Stomach (tissue), 9 donors: ENCODE results near the gene CFAP69. TPM values are rescaled to one million over a fixed set of nuclear protein-coding genes. Genes with fewer than 3 reads are reported as not detected.

Experiments used
- DNase-seq, 2 donors: peaks; one replicate each; pipeline versions ENCODE4 v3.0.0 to v3.0.0-alpha.2; 2013 to 2019
- H3K27ac ChIP-seq, 5 donors: fragments of 200-600 bp in 4 of 5; sonication (generic) in 4 of 5; one replicate each; pipeline ENCODE4 v1.5.1; 2013 to 2019; ENCODE audit warnings: mild to moderate bottlenecking in 1 of 5, moderate library complexity in 1 of 5
- H3K27me3 ChIP-seq, 3 donors: fragments of 200-600 bp; sonication (generic); one replicate each; pipeline ENCODE4 v1.5.1; 2017 to 2019; ENCODE audit warnings: mixed run types in 1 of 3
- H3K36me3 ChIP-seq, 4 donors: fragments of 200-600 bp; sonication (generic); 1 replicate in 3 of 4; 2 replicates in 1 of 4; pipeline ENCODE4 v1.5.1; 2016 to 2019
- H3K4me1 ChIP-seq, 4 donors: fragments of 200-600 bp; sonication (generic); one replicate each; pipeline ENCODE4 v1.5.1; 2016 to 2019
- H3K4me3 ChIP-seq, 4 donors: fragments of 200-600 bp; sonication (generic) in 3 of 4; one replicate each; pipeline ENCODE4 v1.5.1; 2016 to 2019; ENCODE audit warnings: mild to moderate bottlenecking in 1 of 4
- H3K9me3 ChIP-seq, 4 donors: fragments of 200-600 bp; sonication (generic); one replicate each; pipeline ENCODE4 v1.5.1; 2016 to 2019
- CTCF ChIP-seq, 7 experiments: fragments of 450-650 bp in 4 of 7; fragments of 200-600 bp in 3 of 7; sonication (generic) in 3 of 7; IDR thresholded peaks; one replicate each; pipeline ENCODE4 v1.5.1; 2016 to 2019; ENCODE audit warnings: antibody characterized with exemption in 7 of 7, control low read depth in 2 of 7, mild to moderate bottlenecking in 1 of 7
- EP300 ChIP-seq: sonication (generic); formaldehyde crosslinking; IDR thresholded peaks from one replicate; pipeline ENCODE4 v1.6.1; 2017; ENCODE audit warnings: antibody characterized with exemption
- POLR2A ChIP-seq, 4 donors: fragments of 450-650 bp; IDR thresholded peaks; one replicate each; pipeline ENCODE4 v1.6.1; 2016; ENCODE audit warnings: antibody characterized with exemption in 4 of 4, control low read depth in 2 of 4, mild to moderate bottlenecking in 1 of 4, moderate library complexity in 1 of 4
- POLR2AphosphoS5 ChIP-seq, 3 donors: sonication (generic); formaldehyde crosslinking; IDR thresholded peaks; one replicate each; pipeline ENCODE4 v1.6.1; 2016; ENCODE audit warnings: antibody characterized with exemption in 3 of 3
- WGBS, 5 donors: extraction: QIAGEN DNeasy Blood & Tissue Kit in 3 of 5; methylation state at CpG; one replicate each; pipeline versions ENCODE4 v1.1.5 to v1.1.7; 2013 to 2018; 5-methylcytosine and 5-hydroxymethylcytosine counted together
- intact Hi-C: fragments of 100-400 bp; cut with DNase I; formaldehyde crosslinking; loops from one replicate; pipeline ENCODE4 v1.15.1; 2023; ENCODE audit warnings: low total_unique reads
- polyA plus RNA-seq, 3 donors: library from polyadenylated mRNA; stranded (reverse); fragments of 200-250 nt; gene quantifications; one replicate each; pipeline ENCODE4 v1.2.3, GENCODE V29; 2013
- total RNA-seq, 5 donors: library from RNA; depleted of rRNA; stranded (reverse); fragments of >200 nt; gene quantifications; one replicate each; pipeline versions ENCODE4 v1.1.0 to v1.2.3, GENCODE V29; 2014 to 2016
- donor health status: healthy with polysubstance abuse.
- donor health status: Bipolar disorder and iron deficiency.
- donor health status: healthy.

CFAP69 gene
- total and polyA plus RNA-seq, 8 donors = 0.87 to 22.0 (median 5.5) TPM

GRCh38 chr7:90233569-90233968 is 11.4 kb upstream of the CFAP69 start:
- Histone ChIP-seq H3K36me3 (no peaks in the 10 kb centered on the region), H3K27me3 (no peaks in the 10 kb centered on the region), H3K4me3 (no peak overlapping the region), H3K27ac (no peak overlapping the region), H3K9me3 (no peaks in the 10 kb centered on the region), H3K4me1 (peaks cover 0 to 24% (median 11%) of the 10 kb centered on the region in 4 donors)
- 89 to 95% (median 92%) methylated on average over 6 of the region's 6 CpGs for WGBS, 5 donors
- TF ChIP-seq POLR2AphosphoS5 (IDR thresholded peaks at IDR 0.05) = no peak
- no peak for TF ChIP-seq CTCF (IDR thresholded peaks at IDR 0.05)
- TF ChIP-seq POLR2A (IDR thresholded peaks at IDR 0.05) = no peak
- no peak for TF ChIP-seq EP300
- intact Hi-C loops = no loop called here
- no peak for DNase-seq

- Histone ChIP-seq H3K36me3 (no peaks in the 10 kb centered on the region), H3K27me3 (no peaks in the 10 kb centered on the region), H3K4me1 (peaks cover 0 to 15% (median 8%) of the 10 kb centered on the region in 4 donors), H3K4me3 (no peak overlapping the region), H3K27ac (no peak overlapping the region), H3K9me3 (no peaks in the 10 kb centered on the region)
- TF ChIP-seq CTCF (IDR thresholded peaks at IDR 0.05) (no peak), EP300 (no peak), POLR2AphosphoS5 (IDR thresholded peaks at IDR 0.05) (no peak), POLR2A (IDR thresholded peaks at IDR 0.05) (no peak)
- WGBS, 5 donors = 88 to 97% (median 93%) methylated on average over 1 of the region's 1 CpG
- DNase-seq = no peak
- intact Hi-C loops = no loop called here
Measured at GRCh38 chr7:90236721-90237289, 8.2 kb upstream of the CFAP69 start.

- H3K9me3 ChIP-seq = no peaks in the 10 kb centered on the region
- H3K4me3 ChIP-seq = no peak overlapping the region
- no peaks in the 10 kb centered on the region for H3K36me3 ChIP-seq
- TF ChIP-seq POLR2AphosphoS5 (IDR thresholded peaks at IDR 0.05) (no peak), EP300 (no peak), POLR2A (IDR thresholded peaks at IDR 0.05) (no peak), CTCF (IDR thresholded peaks at IDR 0.05) (no peak)
- no peak for DNase-seq
- 95 to 100% (median 97%) methylated on average over 2 of the region's 2 CpGs for WGBS, 5 donors
- no peaks in the 10 kb centered on the region for H3K27me3 ChIP-seq
- peaks cover 0 to 7% (median 1%) of the 10 kb centered on the region in 4 donors for H3K4me1 ChIP-seq
- no peak overlapping the region for H3K27ac ChIP-seq
- intact Hi-C loops = no loop called here
Measured at GRCh38 chr7:90238022-90238421, 7.0 kb upstream of the CFAP69 start.

- Histone ChIP-seq H3K4me3 (no peak overlapping the region), H3K9me3 (no peaks in the 10 kb centered on the region), H3K27me3 (no peaks in the 10 kb centered on the region), H3K27ac (no peak overlapping the region), H3K36me3 (no peaks in the 10 kb centered on the region), H3K4me1 (peaks cover 0 to 7% (median 0%) of the 10 kb centered on the region in 4 donors)
- DNase-seq = no peak
- 77 to 95% (median 86%) methylated on average over 1 of the region's 1 CpG for WGBS, 5 donors
- no peak for TF ChIP-seq POLR2AphosphoS5 (IDR thresholded peaks at IDR 0.05)
- no peak for TF ChIP-seq POLR2A (IDR thresholded peaks at IDR 0.05)
- no peak for TF ChIP-seq EP300
- intact Hi-C loops = no loop called here
Measured at GRCh38 chr7:90238583-90238982, 6.4 kb upstream of the CFAP69 start.

- Histone ChIP-seq H3K9me3 (no peaks in the 10 kb centered on the region), H3K27ac (no peak overlapping the region), H3K4me3 (no peak overlapping the region), H3K36me3 (no peaks in the 10 kb centered on the region), H3K27me3 (no peaks in the 10 kb centered on the region), H3K4me1 (peaks cover 0 to 7% (median 1%) of the 10 kb centered on the region in 4 donors)
- TF ChIP-seq POLR2A (IDR thresholded peaks at IDR 0.05) (no peak), CTCF (IDR thresholded peaks at IDR 0.05) (no peak), POLR2AphosphoS5 (IDR thresholded peaks at IDR 0.05) (no peak), EP300 (no peak)
- no peak for DNase-seq
- 76 to 93% (median 86%) methylated on average over 3 of the region's 3 CpGs for WGBS, 5 donors
- intact Hi-C loops = no loop called here
Measured at GRCh38 chr7:90239050-90239449, 5.9 kb upstream of the CFAP69 start.
